T-cell (primary cell): ENCODE data around the gene PPP4R4. TPM values are rescaled to one million over a fixed set of nuclear protein-coding genes. Genes with fewer than 3 reads are reported as not detected.
A peak's percentile ranks its signal among the peaks of the same experiment; 100 is the strongest.

ENCODE experiments used
- ATAC-seq, 4 experiments: fragments of 200-7000 bp in 3 of 4; fragments of 150-1000 bp in 1 of 4; cut with Tn5 transposase; replicated peaks in 1 of 4; 1 replicate in 3 of 4; 2 replicates in 1 of 4; pipeline ENCODE4 v1.10.0; 2021; ENCODE audit warnings: moderate library complexity in 3 of 4, mild to moderate bottlenecking in 2 of 4, moderate number of reproducible peaks in 1 of 4
- CTCF ChIA-PET, 2 donors: fragments of 300-600 bp; sonication (Branson Sonifier 250); formaldehyde crosslinking; loops; one replicate each; lab custom pipeline; 2022; ENCODE audit warnings: antibody characterized with exemption in 2 of 2; lab: Charles Lee
- POLR2A ChIA-PET, 2 donors: fragments of 300-600 bp; sonication (Branson Sonifier 250); formaldehyde crosslinking; loops; one replicate each; lab custom pipeline; 2022; ENCODE audit warnings: antibody characterized with exemption in 2 of 2; lab: Charles Lee
- DNase-seq, 35 experiments: peaks; one replicate each; pipeline versions ENCODE4 v3.0.0 to v3.0.0-alpha.2; 2013 to 2023
- H3K27ac ChIP-seq: one replicate; pipeline ENCODE4 v1.5.1; 2013; ENCODE audit warnings: low read length
- H3K27me3 ChIP-seq, 2 experiments: replicated peaks in 1 of 2; 1 replicate in 1 of 2; 2 replicates in 1 of 2; pipeline versions ENCODE4 v1.6.1 to v1.7.0; 2013; ENCODE audit warnings: low read length in 1 of 2, mixed read lengths in 1 of 2; ENCODE audit not compliant: control insufficient read depth in 2 of 2, insufficient read depth in 2 of 2; ENCODE audit errors: extremely low read depth in 1 of 2
- H3K36me3 ChIP-seq, 2 donors: 1 replicate in 1 of 2; 2 replicates in 1 of 2; pipeline versions ENCODE4 v1.6.1 to v1.7.0; 2013; ENCODE audit warnings: low read length in 1 of 2; ENCODE audit not compliant: control insufficient read depth in 2 of 2, insufficient read depth in 1 of 2; ENCODE audit errors: extremely low read depth in 1 of 2
- H3K4me1 ChIP-seq, 2 experiments: 1 replicate in 1 of 2; 2 replicates in 1 of 2; pipeline versions ENCODE4 v1.6.1 to v1.7.0; 2013; ENCODE audit warnings: low read length in 2 of 2, mixed read lengths in 1 of 2; ENCODE audit not compliant: insufficient read depth in 2 of 2, control insufficient read depth in 1 of 2; ENCODE audit errors: extremely low read depth in 1 of 2
- H3K4me3 ChIP-seq, 2 donors: 1 replicate in 1 of 2; 2 replicates in 1 of 2; pipeline versions ENCODE4 v1.5.1 to v1.7.0; 2013; ENCODE audit warnings: mild to moderate bottlenecking in 2 of 2, low read length in 1 of 2, moderate library complexity in 1 of 2; ENCODE audit not compliant: control insufficient read depth in 1 of 2; ENCODE audit errors: extremely low read depth in 1 of 2
- H3K9me3 ChIP-seq: 2 replicates; pipeline ENCODE4 v1.7.0; 2013
- H3K27ac Mint-ChIP-seq, 2 donors: one replicate each; pipeline ENCODE4 v1.8.0; 2020 to 2021; ENCODE audit warnings: mild to moderate bottlenecking in 2 of 2, mixed read lengths in 2 of 2
- H3K27me3 Mint-ChIP-seq, 2 donors: one replicate each; pipeline ENCODE4 v1.8.0; 2021 to 2022; ENCODE audit warnings: mixed read lengths in 2 of 2
- H3K36me3 Mint-ChIP-seq: one replicate; pipeline ENCODE4 v1.8.0; 2021; ENCODE audit warnings: mixed read lengths
- H3K4me1 Mint-ChIP-seq, 3 donors: one replicate each; pipeline ENCODE4 v1.8.0; 2020 to 2022; ENCODE audit warnings: mixed read lengths in 3 of 3, mild to moderate bottlenecking in 1 of 3
- H3K4me3 Mint-ChIP-seq, 3 donors: one replicate each; pipeline ENCODE4 v1.8.0; 2020 to 2022; ENCODE audit warnings: mild to moderate bottlenecking in 3 of 3, mixed read lengths in 3 of 3, moderate library complexity in 3 of 3
- H3K9me3 Mint-ChIP-seq, 3 donors: one replicate each; pipeline ENCODE4 v1.8.0; 2020 to 2022; ENCODE audit warnings: mixed read lengths in 3 of 3
- WGBS: methylation state at CpG from one replicate; pipeline ENCODE4 v1.1.5; 2013; ENCODE audit warnings: missing lambda C conversion rate; ENCODE audit not compliant: insufficient coverage; 5-methylcytosine and 5-hydroxymethylcytosine counted together
- total RNA-seq, 35 experiments: library from RNA in 6 of 35; stranded (reverse) in 6 of 35; fragments of 120-200 nt in 1 of 35; gene quantifications; one replicate each; pipeline versions ENCODE4 v1.2.1 to v1.2.4 and lab custom pipeline; 2013 to 2026

The PPP4R4 gene
- total RNA-seq, 5 donors from 2014 or later (not counting 1 experiment from before 2014, with no cell fraction given), result 0.41 to 2.5 (median 1.3) TPM

GRCh38 chr14:94127330-94127729 lies 46.8 kb upstream of the PPP4R4 start:
- Mint-ChIP-seq H3K27me3 (peaks cover 0 to 2% of the 10 kb centered on the region in 2 donors), H3K4me3 (peak overlapping the region in 2 of 3 donors; percentile 17 to 88), H3K4me1 (peaks cover 15 to 23% (median 19%) of the 10 kb centered on the region in 3 donors), H3K9me3 (peaks cover 0 to 4% (median 3%) of the 10 kb centered on the region in 3 donors), H3K36me3 (no peaks in the 10 kb centered on the region), H3K27ac (peak overlapping the region in 1 of 2 donors; percentile 44)
- CTCF ChIA-PET, result interaction anchor here in 1 of 2 donors (1.4 kb wide), 1 partner anchor 9 kb away, joined by 5 read pairs; no protein-coding TSS in a partner anchor
- H3K27me3 ChIP-seq, result peaks cover 0 to 4% of the 10 kb centered on the region in 2 experiments
- no peak for ATAC-seq
- no peaks in the 10 kb centered on the region for H3K9me3 ChIP-seq
- WGBS, result 100% methylated on average over 1 of the region's 6 CpGs
- no peak overlapping the region for H3K4me3 ChIP-seq
- POLR2A ChIA-PET, result no interaction called here
- no peak overlapping the region for H3K27ac ChIP-seq
- DNase-seq, result no peak
- H3K4me1 ChIP-seq, result peaks cover 7 to 20% of the 10 kb centered on the region in 2 experiments
- peaks cover 0 to 10% of the 10 kb centered on the region in 2 donors for H3K36me3 ChIP-seq

GRCh38 chr14:94128216-94128839 lies 45.8 kb upstream of the PPP4R4 start:
- no peak overlapping the region for H3K4me3 ChIP-seq
- ChIA-PET POLR2A (no interaction called here), CTCF (interaction anchor here (0.7 to 2.4 kb wide), 7 partner anchors 8 to 157 kb away, joined by 3 to 10 read pairs (median 4); no protein-coding TSS in a partner anchor)
- H3K4me3 Mint-ChIP-seq, result peak overlapping the region; percentile 86 to 88 (median 88)
- DNase-seq (no peak), ATAC-seq (no peak)
- peaks cover 0 to 4% of the 10 kb centered on the region in 2 experiments for H3K27me3 ChIP-seq
- H3K9me3 ChIP-seq, result no peaks in the 10 kb centered on the region
- H3K9me3 Mint-ChIP-seq, result no peaks in the 10 kb centered on the region
- peak overlapping the region; percentile 63 to 68 for H3K27ac Mint-ChIP-seq
- H3K27ac ChIP-seq, result no peak overlapping the region
- peaks cover under 1 to 3% of the 10 kb centered on the region in 2 donors for H3K27me3 Mint-ChIP-seq
- 96% methylated on average over 10 of the region's 14 CpGs for WGBS
- peaks cover 15 to 23% (median 19%) of the 10 kb centered on the region in 3 donors for H3K4me1 Mint-ChIP-seq
- peaks cover 7 to 20% of the 10 kb centered on the region in 2 experiments for H3K4me1 ChIP-seq
- peaks cover 0 to 10% of the 10 kb centered on the region in 2 donors for H3K36me3 ChIP-seq
- no peaks in the 10 kb centered on the region for H3K36me3 Mint-ChIP-seq

- Mint-ChIP-seq H3K9me3 (no peaks in the 10 kb centered on the region), H3K27me3 (peaks cover 3 to 4% of the 10 kb centered on the region in 2 donors), H3K27ac (peak within 1 kb of the TSS; percentile 63 to 74), H3K4me1 (peaks cover 15 to 23% (median 19%) of the 10 kb centered on the region in 3 donors), H3K36me3 (no peaks in the 10 kb centered on the region), H3K4me3 (peak within 1 kb of the TSS; percentile 86 to 88 (median 88))
- Histone ChIP-seq H3K27ac (peak within 1 kb of the TSS; percentile 38), H3K9me3 (no peaks in the 10 kb centered on the region), H3K4me1 (peaks cover 7 to 20% of the 10 kb centered on the region in 2 experiments), H3K27me3 (peaks cover 0 to 4% of the 10 kb centered on the region in 2 experiments), H3K4me3 (peak within 1 kb of the TSS; percentile 61 to 66), H3K36me3 (peaks cover 0 to 10% of the 10 kb centered on the region in 2 donors)
- peak; percentile 93 to 96 (median 96) for ATAC-seq
- CTCF ChIA-PET, result interaction anchor here (0.6 to 4.6 kb wide), 17 partner anchors 7 to 1447 kb away, joined by 3 to 53 read pairs (median 4); partner anchors contain the start of genes DDX24 (in 1 of the 2) and IFI27L1 (in 1 of the 2)
- 6% methylated on average over 17 of the region's 27 CpGs for WGBS
- DNase-seq, result peak; percentile 20 to 81 (median 50)
- POLR2A ChIA-PET, result interaction anchor here (0.6 to 1.3 kb wide), 6 partner anchors 17 to 100 kb away, joined by 3 to 11 read pairs (median 3); partner anchors contain the start of genes DDX24 (in 1 of the 2) and IFI27L1 (in 1 of the 2)
These were observed 44.9 kb upstream of the PPP4R4 start, which contains the start of gene IFI27L2 for GRCh38 chr14:94129111-94129757. Gene IFI27L2 (minus strand): TSS chr14:94129604. CDS start chr14:94129564, 40 bp downstream.

GRCh38 chr14:94129758-94130414 lies 44.2 kb upstream of the PPP4R4 start:
- Histone ChIP-seq H3K4me1 (peaks cover 7 to 20% of the 10 kb centered on the region in 2 experiments), H3K27ac (no peak overlapping the region), H3K9me3 (no peaks in the 10 kb centered on the region), H3K27me3 (peaks cover 0 to 4% of the 10 kb centered on the region in 2 experiments), H3K4me3 (peak overlapping the region; percentile 61 to 66), H3K36me3 (peaks cover 0 to 10% of the 10 kb centered on the region in 2 donors)
- peak overlapping the region; percentile 86 to 88 (median 88) for H3K4me3 Mint-ChIP-seq
- 0% methylated on average over 5 of the region's 12 CpGs for WGBS
- ATAC-seq (peak in 3 of 4 experiments; percentile 18 to 54 (median 28)), DNase-seq (peak in 3 of 35 experiments; percentile 13 to 66 (median 23))
- H3K27me3 Mint-ChIP-seq, result peaks cover 3 to 4% of the 10 kb centered on the region in 2 donors
- H3K9me3 Mint-ChIP-seq, result peaks cover 0 to under 1% (median 0%) of the 10 kb centered on the region in 3 donors
- H3K27ac Mint-ChIP-seq, result peak overlapping the region; percentile 31 to 74
- peaks cover 15 to 23% (median 19%) of the 10 kb centered on the region in 3 donors for H3K4me1 Mint-ChIP-seq
- CTCF ChIA-PET, result interaction anchor here (0.6 to 4.6 kb wide), 14 partner anchors 11 to 1447 kb away, joined by 3 to 53 read pairs (median 5); partner anchors contain the start of genes DDX24 (in 1 of the 2) and IFI27L1 (in 1 of the 2)
- POLR2A ChIA-PET, result interaction anchor here (0.7 to 1.3 kb wide), 2 partner anchors 16 to 49 kb away, joined by 3 read pairs; partner anchors contain the start of genes DDX24 (in 1 of the 2) and IFI27L1 (in 1 of the 2)
- no peaks in the 10 kb centered on the region for H3K36me3 Mint-ChIP-seq

- Mint-ChIP-seq H3K4me1 (peaks cover 20 to 23% (median 22%) of the 10 kb centered on the region in 3 donors), H3K9me3 (peaks cover 0 to 10% (median 0%) of the 10 kb centered on the region in 3 donors), H3K27ac (no peak overlapping the region), H3K4me3 (no peak overlapping the region), H3K36me3 (no peaks in the 10 kb centered on the region), H3K27me3 (peaks cover 10 to 11% of the 10 kb centered on the region in 2 donors)
- Histone ChIP-seq H3K36me3 (peaks cover 0 to 7% of the 10 kb centered on the region in 2 donors), H3K4me1 (peaks cover 7 to 26% of the 10 kb centered on the region in 2 experiments), H3K4me3 (no peak overlapping the region), H3K27me3 (peaks cover 0 to 8% of the 10 kb centered on the region in 2 experiments), H3K9me3 (no peaks in the 10 kb centered on the region), H3K27ac (no peak overlapping the region)
- ChIA-PET CTCF (interaction anchor here (0.6 to 4.6 kb wide), 32 partner anchors 9 to 800 kb away, joined by 3 to 53 read pairs (median 5); partner anchors contain the start of genes DDX24 (in 1 of the 2), IFI27L1 (in 1 of the 2), OTUB2 (in 1 of the 2) and PPP4R4 (in 1 of the 2)), POLR2A (no interaction called here)
- DNase-seq (peak in 32 of 35 experiments; percentile 11 to 80 (median 45)), ATAC-seq (peak in 1 of 4 experiments; percentile 42)
- 0% methylated on average over 1 of the region's 4 CpGs for WGBS
These were observed 41.7 kb upstream of the PPP4R4 start for GRCh38 chr14:94132285-94132887.
